Measurements from ENCODE around the gene FTSJ1.
A peak's percentile ranks its signal among the peaks of the same experiment; 100 is the strongest.

The FTSJ1 gene

GRCh38 chrX:48475296-48475695, 703 bp upstream of the FTSJ1 start:
- peak overlapping the region; percentile 93 for H3K9ac ChIP-seq (ENCODE audit: insufficient read length, low read depth)
- H3K36me3 ChIP-seq (ENCODE audit: insufficient read depth, insufficient read length, low read length), result peaks cover 26% of the 10 kb centered on the region
- no peak for TF ChIP-seq SUZ12 (IDR thresholded peaks at IDR 0.05; ENCODE audit: extremely low read depth, insufficient read depth, insufficient read length)
- no peak for TF ChIP-seq YY1 (IDR thresholded peaks at IDR 0.05; ENCODE audit: insufficient read depth, insufficient read length)
- no peak for TF ChIP-seq ZNF274 (IDR thresholded peaks at IDR 0.05; ENCODE audit: low read depth, low read length)
- H3K4me1 ChIP-seq (ENCODE audit: insufficient read depth, insufficient read length), result peaks cover 10% of the 10 kb centered on the region
- H3K27me3 ChIP-seq (ENCODE audit: insufficient read depth, insufficient read length), result no peaks in the 10 kb centered on the region
- peak overlapping the region; percentile 93 for H3K4me3 ChIP-seq (ENCODE audit: insufficient read length, low read depth)
- DNase-seq (ENCODE audit: low read depth, low spot score), result no peak
- no peaks in the 10 kb centered on the region for H3K9me3 ChIP-seq (ENCODE audit: insufficient read depth, low read length)

GRCh38 chrX:48476919-48477318, 920 bp downstream of the FTSJ1 start:
- no peak for DNase-seq (ENCODE audit: low read depth, low spot score)
- H3K36me3 ChIP-seq (ENCODE audit: insufficient read depth, insufficient read length, low read length), result peaks cover 42% of the 10 kb centered on the region
- H3K27me3 ChIP-seq (ENCODE audit: insufficient read depth, insufficient read length), result no peaks in the 10 kb centered on the region
- peak overlapping the region; percentile 93 for H3K9ac ChIP-seq (ENCODE audit: insufficient read length, low read depth)
- no peaks in the 10 kb centered on the region for H3K9me3 ChIP-seq (ENCODE audit: insufficient read depth, low read length)
- H3K4me3 ChIP-seq (ENCODE audit: insufficient read length, low read depth), result peak overlapping the region; percentile 93
- H3K4me1 ChIP-seq (ENCODE audit: insufficient read depth, insufficient read length), result peaks cover 9% of the 10 kb centered on the region
- no peak for TF ChIP-seq SUZ12 (IDR thresholded peaks at IDR 0.05; ENCODE audit: extremely low read depth, insufficient read depth, insufficient read length)
- no peak for TF ChIP-seq YY1 (IDR thresholded peaks at IDR 0.05; ENCODE audit: insufficient read depth, insufficient read length)
- TF ChIP-seq ZNF274 (IDR thresholded peaks at IDR 0.05; ENCODE audit: low read depth, low read length), result no peak

- Histone ChIP-seq H3K4me3 (ENCODE audit: insufficient read length, low read depth) (no peak overlapping the region), H3K9me3 (ENCODE audit: insufficient read depth, low read length) (no peaks in the 10 kb centered on the region), H3K27me3 (ENCODE audit: insufficient read depth, insufficient read length) (no peaks in the 10 kb centered on the region), H3K9ac (ENCODE audit: insufficient read length, low read depth) (no peak overlapping the region), H3K4me1 (ENCODE audit: insufficient read depth, insufficient read length) (peaks cover 6% of the 10 kb centered on the region), H3K36me3 (ENCODE audit: insufficient read depth, insufficient read length, low read length) (peaks cover 55% of the 10 kb centered on the region)
- TF ChIP-seq YY1 (IDR thresholded peaks at IDR 0.05; ENCODE audit: insufficient read depth, insufficient read length) (no peak), ZNF274 (IDR thresholded peaks at IDR 0.05; ENCODE audit: low read depth, low read length) (no peak), SUZ12 (IDR thresholded peaks at IDR 0.05; ENCODE audit: extremely low read depth, insufficient read depth, insufficient read length) (no peak)
- no peak for DNase-seq (ENCODE audit: low read depth, low spot score)
Measured at GRCh38 chrX:48477960-48478755, 2.2 kb downstream of the FTSJ1 start.

- peaks cover 59% of the 10 kb centered on the region for H3K36me3 ChIP-seq (ENCODE audit: insufficient read depth, insufficient read length, low read length)
- no peak for TF ChIP-seq YY1 (IDR thresholded peaks at IDR 0.05; ENCODE audit: insufficient read depth, insufficient read length)
- no peak for TF ChIP-seq ZNF274 (IDR thresholded peaks at IDR 0.05; ENCODE audit: low read depth, low read length)
- no peak for TF ChIP-seq SUZ12 (IDR thresholded peaks at IDR 0.05; ENCODE audit: extremely low read depth, insufficient read depth, insufficient read length)
- DNase-seq (ENCODE audit: low read depth, low spot score), result no peak
Measured at GRCh38 chrX:48478806-48479205, 2.8 kb downstream of the FTSJ1 start.

GRCh38 chrX:48480142-48480541, 4.1 kb downstream of the FTSJ1 start:
- no peaks in the 10 kb centered on the region for H3K9me3 ChIP-seq (ENCODE audit: insufficient read depth, low read length)
- no peak overlapping the region for H3K9ac ChIP-seq (ENCODE audit: insufficient read length, low read depth)
- H3K27me3 ChIP-seq (ENCODE audit: insufficient read depth, insufficient read length), result no peaks in the 10 kb centered on the region
- H3K4me1 ChIP-seq (ENCODE audit: insufficient read depth, insufficient read length), result peaks cover 3% of the 10 kb centered on the region
- H3K36me3 ChIP-seq (ENCODE audit: insufficient read depth, insufficient read length, low read length), result peaks cover 67% of the 10 kb centered on the region
- DNase-seq (ENCODE audit: low read depth, low spot score), result no peak
- no peak overlapping the region for H3K4me3 ChIP-seq (ENCODE audit: insufficient read length, low read depth)
- no peak for TF ChIP-seq SUZ12 (IDR thresholded peaks at IDR 0.05; ENCODE audit: extremely low read depth, insufficient read depth, insufficient read length)
- TF ChIP-seq ZNF274 (IDR thresholded peaks at IDR 0.05; ENCODE audit: low read depth, low read length), result no peak
- no peak for TF ChIP-seq YY1 (IDR thresholded peaks at IDR 0.05; ENCODE audit: insufficient read depth, insufficient read length)

More at GRCh38 chrX:48478806-48479205, 2.8 kb downstream of the FTSJ1 start:
- Histone ChIP-seq H3K9me3 (ENCODE audit: insufficient read depth, low read length) (no peaks in the 10 kb centered on the region), H3K9ac (ENCODE audit: insufficient read length, low read depth) (no peak overlapping the region), H3K4me1 (ENCODE audit: insufficient read depth, insufficient read length) (peaks cover 4% of the 10 kb centered on the region), H3K4me3 (ENCODE audit: insufficient read length, low read depth) (no peak overlapping the region), H3K27me3 (ENCODE audit: insufficient read depth, insufficient read length) (no peaks in the 10 kb centered on the region)

- no peak for DNase-seq (ENCODE audit: low read depth, low spot score)
- TF ChIP-seq SUZ12 (IDR thresholded peaks at IDR 0.05; ENCODE audit: extremely low read depth, insufficient read depth, insufficient read length) (no peak), YY1 (IDR thresholded peaks at IDR 0.05; ENCODE audit: insufficient read depth, insufficient read length) (no peak)
- H3K9me3 ChIP-seq (ENCODE audit: insufficient read depth, low read length), result no peaks in the 10 kb centered on the region
- no peaks in the 10 kb centered on the region for H3K27me3 ChIP-seq (ENCODE audit: insufficient read depth, insufficient read length)
- H3K36me3 ChIP-seq (ENCODE audit: insufficient read depth, insufficient read length, low read length), result peaks cover 71% of the 10 kb centered on the region
- no peak overlapping the region for H3K9ac ChIP-seq (ENCODE audit: insufficient read length, low read depth)
- peaks cover 3% of the 10 kb centered on the region for H3K4me1 ChIP-seq (ENCODE audit: insufficient read depth, insufficient read length)
- no peak overlapping the region for H3K4me3 ChIP-seq (ENCODE audit: insufficient read length, low read depth)
Measured at GRCh38 chrX:48480583-48480982, 4.6 kb downstream of the FTSJ1 start.

- peaks cover 84% of the 10 kb centered on the region for H3K36me3 ChIP-seq (ENCODE audit: insufficient read depth, insufficient read length, low read length)
- no peaks in the 10 kb centered on the region for H3K9me3 ChIP-seq (ENCODE audit: insufficient read depth, low read length)
- no peak overlapping the region for H3K4me3 ChIP-seq (ENCODE audit: insufficient read length, low read depth)
- H3K9ac ChIP-seq (ENCODE audit: insufficient read length, low read depth), result no peak overlapping the region
- no peak for DNase-seq (ENCODE audit: low read depth, low spot score)
- TF ChIP-seq YY1 (IDR thresholded peaks at IDR 0.05; ENCODE audit: insufficient read depth, insufficient read length), result no peak
- no peak for TF ChIP-seq SUZ12 (IDR thresholded peaks at IDR 0.05; ENCODE audit: extremely low read depth, insufficient read depth, insufficient read length)
- TF ChIP-seq ZNF274 (IDR thresholded peaks at IDR 0.05; ENCODE audit: low read depth, low read length), result no peak
- H3K4me1 ChIP-seq (ENCODE audit: insufficient read depth, insufficient read length), result no peaks in the 10 kb centered on the region
- no peaks in the 10 kb centered on the region for H3K27me3 ChIP-seq (ENCODE audit: insufficient read depth, insufficient read length)
Measured at GRCh38 chrX:48482526-48482925, 6.5 kb downstream of the FTSJ1 start.

Measured in NT2/D1 (cell line).